ENCODE measurements around the gene APLP2. TPM values are rescaled to one million over a fixed set of nuclear protein-coding genes. Genes with fewer than 3 reads are reported as not detected.

The APLP2 gene
- total RNA-seq, 6 donors from 2014 or later = 249 to 939 (median 653) TPM

DNA sequence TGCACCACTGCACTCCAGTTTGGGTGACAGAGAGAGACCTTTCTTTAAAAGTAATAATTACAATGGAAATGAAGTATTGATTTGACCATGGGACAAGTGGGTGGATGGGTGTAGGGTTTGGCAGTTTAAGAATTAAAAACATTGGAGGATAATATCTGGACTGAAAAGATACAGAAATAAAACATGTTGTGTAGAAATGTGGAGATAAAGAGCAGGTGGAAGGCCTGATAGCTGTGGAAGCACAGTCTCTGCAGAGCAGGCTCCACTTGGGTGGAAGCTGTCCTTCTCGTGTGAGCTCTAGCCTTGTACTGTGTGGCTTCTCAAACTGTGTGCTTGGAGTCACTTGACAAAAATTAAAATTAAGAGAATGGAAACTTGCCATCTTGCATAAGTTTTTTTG, 25.6 kb downstream of the APLP2 start:
- H3K4me1 ChIP-seq = peaks cover 18 to 49% (median 26%) of the 10 kb centered on the region in 4 donors
- no peak for ATAC-seq (ENCODE audit: low FRiP score in 2 of 2)

DNA sequence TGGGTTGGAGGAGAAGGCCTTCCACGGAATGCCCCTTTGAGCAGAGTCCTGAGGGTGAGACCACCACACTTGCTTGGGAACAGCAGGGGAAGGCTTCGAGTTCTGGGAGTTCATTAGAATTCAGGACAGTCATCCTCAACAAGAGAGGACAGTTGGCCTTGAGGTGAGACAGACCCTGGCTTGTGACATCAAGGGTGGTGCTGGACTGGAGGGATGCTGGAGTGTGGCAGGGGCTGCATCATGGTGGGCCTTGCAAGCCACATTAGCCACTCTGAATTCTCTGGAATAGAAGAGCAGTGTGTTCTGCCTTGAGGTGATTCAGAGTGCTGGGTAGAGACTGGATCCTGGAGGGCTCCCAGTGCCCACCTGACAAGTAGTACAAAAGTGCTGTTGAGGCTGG, 26.3 kb downstream of the APLP2 start:
- Histone ChIP-seq H3K4me1 (peaks cover 18 to 49% (median 26%) of the 10 kb centered on the region in 4 donors), H3K27me3 (no peaks in the 10 kb centered on the region), H3K36me3 (no peaks in the 10 kb centered on the region), H3K4me3 (no peak overlapping the region), H3K27ac (no peak overlapping the region), H3K9me3 (no peaks in the 10 kb centered on the region)
- ATAC-seq (ENCODE audit: low FRiP score in 2 of 2) = no peak
- TF ChIP-seq EP300 (IDR thresholded peaks at IDR 0.05) (no peak), POLR2AphosphoS5 (IDR thresholded peaks at IDR 0.05) (no peak), POLR2A (IDR thresholded peaks at IDR 0.05) (no peak)
- no peak for DNase-seq
- WGBS, 2 donors = 96 to 98% methylated on average over 2 of the region's 2 CpGs

More for the DNA sequence above, 25.6 kb downstream of the APLP2 start:
- H3K36me3 ChIP-seq = no peaks in the 10 kb centered on the region
- 61 to 72% methylated on average over 1 of the region's 1 CpG for WGBS, 2 donors
- H3K4me3 ChIP-seq = no peak overlapping the region
- H3K9me3 ChIP-seq = no peaks in the 10 kb centered on the region
- H3K27ac ChIP-seq = no peak overlapping the region
- TF ChIP-seq EP300 (IDR thresholded peaks at IDR 0.05) = no peak
- TF ChIP-seq POLR2A (IDR thresholded peaks at IDR 0.05) = no peak
- TF ChIP-seq, protein P1, sequence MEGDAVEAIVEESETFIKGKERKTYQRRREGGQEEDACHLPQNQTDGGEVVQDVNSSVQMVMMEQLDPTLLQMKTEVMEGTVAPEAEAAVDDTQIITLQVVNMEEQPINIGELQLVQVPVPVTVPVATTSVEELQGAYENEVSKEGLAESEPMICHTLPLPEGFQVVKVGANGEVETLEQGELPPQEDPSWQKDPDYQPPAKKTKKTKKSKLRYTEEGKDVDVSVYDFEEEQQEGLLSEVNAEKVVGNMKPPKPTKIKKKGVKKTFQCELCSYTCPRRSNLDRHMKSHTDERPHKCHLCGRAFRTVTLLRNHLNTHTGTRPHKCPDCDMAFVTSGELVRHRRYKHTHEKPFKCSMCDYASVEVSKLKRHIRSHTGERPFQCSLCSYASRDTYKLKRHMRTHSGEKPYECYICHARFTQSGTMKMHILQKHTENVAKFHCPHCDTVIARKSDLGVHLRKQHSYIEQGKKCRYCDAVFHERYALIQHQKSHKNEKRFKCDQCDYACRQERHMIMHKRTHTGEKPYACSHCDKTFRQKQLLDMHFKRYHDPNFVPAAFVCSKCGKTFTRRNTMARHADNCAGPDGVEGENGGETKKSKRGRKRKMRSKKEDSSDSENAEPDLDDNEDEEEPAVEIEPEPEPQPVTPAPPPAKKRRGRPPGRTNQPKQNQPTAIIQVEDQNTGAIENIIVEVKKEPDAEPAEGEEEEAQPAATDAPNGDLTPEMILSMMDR (IDR thresholded peaks at IDR 0.05) = no peak
- no peak for TF ChIP-seq POLR2AphosphoS5 (IDR thresholded peaks at IDR 0.05)
- H3K27me3 ChIP-seq = no peaks in the 10 kb centered on the region
- DNase-seq = no peak

DNA sequence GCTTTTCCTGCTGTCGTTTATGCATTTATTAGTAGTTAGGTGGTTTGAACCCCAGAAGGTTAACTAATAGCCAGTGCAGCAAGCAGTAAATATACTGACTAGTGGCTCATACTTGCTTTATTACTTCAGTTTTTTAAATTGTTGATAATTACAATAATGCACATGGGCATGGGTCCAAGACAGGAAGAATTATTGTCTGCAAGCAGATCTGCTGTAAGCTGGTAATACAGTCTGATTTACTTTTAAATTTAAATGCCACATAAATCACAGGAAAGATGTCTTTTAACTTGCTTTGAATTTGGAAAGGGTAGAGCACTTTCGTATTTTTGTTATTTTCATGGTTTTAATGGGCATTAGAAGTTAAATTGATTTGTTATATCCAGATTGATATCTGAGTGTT, 27.1 kb downstream of the APLP2 start:
- WGBS, 2 donors = 67 to 71% methylated on average over 2 of the region's 2 CpGs
- H3K4me3 ChIP-seq = no peak overlapping the region
- ATAC-seq (ENCODE audit: low FRiP score in 2 of 2) (no peak), DNase-seq (no peak)
- H3K4me1 ChIP-seq = peaks cover 23 to 53% (median 28%) of the 10 kb centered on the region in 4 donors
- no peaks in the 10 kb centered on the region for H3K9me3 ChIP-seq
- no peak overlapping the region for H3K27ac ChIP-seq
- H3K36me3 ChIP-seq = no peaks in the 10 kb centered on the region
- no peaks in the 10 kb centered on the region for H3K27me3 ChIP-seq
- no peak for TF ChIP-seq POLR2AphosphoS5 (IDR thresholded peaks at IDR 0.05)
- TF ChIP-seq, protein P1 (IDR thresholded peaks at IDR 0.05) = no peak
- no peak for TF ChIP-seq EP300 (IDR thresholded peaks at IDR 0.05)
- no peak for TF ChIP-seq POLR2A (IDR thresholded peaks at IDR 0.05)

DNA sequence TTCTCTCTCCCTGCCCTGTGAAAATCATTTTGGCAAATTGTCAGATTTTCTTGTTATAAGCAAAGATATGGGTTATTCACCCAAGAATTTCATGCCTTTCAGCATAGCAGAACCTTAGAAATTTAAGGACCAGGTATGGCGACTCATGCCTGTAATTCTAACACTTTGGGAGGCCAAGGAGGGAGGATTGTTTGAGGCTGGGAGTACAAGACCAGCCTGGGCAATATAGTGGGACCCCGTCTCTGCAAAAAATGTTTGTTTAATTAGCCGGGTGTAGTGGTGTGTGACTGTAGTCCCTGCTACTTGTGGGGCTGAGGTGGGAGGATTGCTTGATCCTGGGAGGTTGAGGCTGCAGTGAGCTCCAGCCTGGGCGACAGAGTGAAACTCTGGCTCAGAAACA, 27.6 kb downstream of the APLP2 start:
- Histone ChIP-seq H3K27ac (no peak overlapping the region), H3K36me3 (no peaks in the 10 kb centered on the region), H3K9me3 (no peaks in the 10 kb centered on the region), H3K4me1 (peaks cover 26 to 58% (median 31%) of the 10 kb centered on the region in 4 donors), H3K27me3 (no peaks in the 10 kb centered on the region), H3K4me3 (no peak overlapping the region)
- WGBS, 2 donors = 87 to 93% methylated on average over 4 of the region's 4 CpGs
- ATAC-seq (ENCODE audit: low FRiP score in 2 of 2) = no peak
- TF ChIP-seq POLR2AphosphoS5 (IDR thresholded peaks at IDR 0.05) = no peak
- TF ChIP-seq EP300 (IDR thresholded peaks at IDR 0.05) = no peak
- no peak for TF ChIP-seq POLR2A (IDR thresholded peaks at IDR 0.05)
- TF ChIP-seq, protein P1 (IDR thresholded peaks at IDR 0.05) = no peak
- no peak for DNase-seq

DNA sequence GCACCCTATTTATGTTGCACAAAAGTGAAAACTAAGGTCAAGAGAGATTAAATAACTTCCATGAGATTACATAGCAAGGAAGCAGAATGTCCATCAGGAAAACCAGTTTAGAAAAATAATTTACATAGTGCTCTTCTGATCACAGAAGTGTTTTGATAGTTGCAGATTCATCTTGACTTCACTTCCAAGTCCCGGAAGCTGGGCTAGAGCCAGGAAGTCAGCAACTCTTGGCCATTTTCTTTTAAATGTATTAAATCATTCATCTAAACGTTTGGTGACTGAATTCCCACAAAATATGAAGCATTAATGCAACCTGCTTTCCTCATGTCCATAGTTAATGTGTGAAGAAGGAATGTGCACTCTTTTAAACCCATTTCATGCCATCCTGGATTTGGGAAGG, 29.7 kb downstream of the APLP2 start:
- peaks cover 37 to 72% (median 44%) of the 10 kb centered on the region in 4 donors for H3K4me1 ChIP-seq
- H3K27me3 ChIP-seq = no peaks in the 10 kb centered on the region
- H3K4me3 ChIP-seq = no peak overlapping the region
- ATAC-seq (ENCODE audit: low FRiP score in 2 of 2) (no peak), DNase-seq (no peak)
- peak overlapping the region in 1 of 4 donors; percentile 40 for H3K27ac ChIP-seq
- H3K9me3 ChIP-seq = no peaks in the 10 kb centered on the region
- 6 to 19% methylated on average over 2 of the region's 2 CpGs for WGBS, 2 donors
- no peaks in the 10 kb centered on the region for H3K36me3 ChIP-seq
- TF ChIP-seq POLR2AphosphoS5 (IDR thresholded peaks at IDR 0.05) (no peak), POLR2A (IDR thresholded peaks at IDR 0.05) (no peak), EP300 (IDR thresholded peaks at IDR 0.05) (no peak)
- TF ChIP-seq, protein P1 (IDR thresholded peaks at IDR 0.05) = no peak
